Keratinocyte (primary cell): ENCODE results near the gene PHAF1. TPM values are rescaled to one million over a fixed set of nuclear protein-coding genes. Genes with fewer than 3 reads are reported as not detected.

ENCODE experiments used
- DNase-seq: peaks from one replicate; pipeline ENCODE4 v3.0.0-alpha.2; 2011; ENCODE audit warnings: low read depth, missing footprints, low spot score
- FAIRE-seq: peaks from 2 replicates; lab custom pipeline; 2011; peaks lifted over from hg19 to GRCh38; lab: Jason Lieb, UNC
- H2AFZ ChIP-seq: 2 replicates; pipeline ENCODE4 v1.6.0; 2012; ENCODE audit warnings: low read length, control low read depth, inconsistent platforms; ENCODE audit not compliant: control insufficient read depth
- H3K27ac ChIP-seq: 2 replicates; pipeline ENCODE4 v1.5.1; 2011; ENCODE audit warnings: low read length; ENCODE audit not compliant: control insufficient read depth, insufficient read depth
- H3K27me3 ChIP-seq: 3 replicates; pipeline ENCODE4 v1.6.0; 2011; ENCODE audit warnings: low read length; ENCODE audit not compliant: control insufficient read depth, insufficient read depth; ENCODE audit errors: extremely low read depth
- H3K36me3 ChIP-seq, 2 experiments: 2 replicates in 1 of 2; 3 replicates in 1 of 2; pipeline ENCODE4 v1.5.1; 2011; ENCODE audit warnings: low read length in 2 of 2, mild to moderate bottlenecking in 1 of 2; ENCODE audit not compliant: control insufficient read depth in 2 of 2, insufficient read depth in 2 of 2; ENCODE audit errors: extremely low read depth in 1 of 2
- H3K4me1 ChIP-seq: 3 replicates; pipeline ENCODE4 v1.5.1; 2011; ENCODE audit warnings: low read length; ENCODE audit not compliant: control insufficient read depth, insufficient read depth; ENCODE audit errors: extremely low read depth
- H3K4me2 ChIP-seq: 3 replicates; pipeline ENCODE4 v1.6.0; 2011; ENCODE audit warnings: low read depth, low read length; ENCODE audit not compliant: control insufficient read depth, insufficient read depth; ENCODE audit errors: extremely low read depth
- H3K4me3 ChIP-seq, 3 experiments: fragments of 200-600 bp in 1 of 3; sonication (generic) in 1 of 3; 2 replicates in 2 of 3; 3 replicates in 1 of 3; pipeline ENCODE4 v1.5.1; 2011 to 2016; ENCODE audit warnings: low read length in 3 of 3, mild to moderate bottlenecking in 3 of 3, control low read depth in 2 of 3, inconsistent platforms in 1 of 3, low read depth in 1 of 3, mixed read lengths in 1 of 3, mixed run types in 1 of 3, moderate library complexity in 1 of 3; ENCODE audit not compliant: control insufficient read depth in 2 of 3, insufficient read depth in 2 of 3; ENCODE audit errors: extremely low read depth in 1 of 3
- H3K79me2 ChIP-seq: 2 replicates; pipeline ENCODE4 v1.6.0; 2012; ENCODE audit warnings: low read length; ENCODE audit not compliant: control insufficient read depth, insufficient read depth
- H3K9ac ChIP-seq: 3 replicates; pipeline ENCODE4 v1.6.0; 2011; ENCODE audit warnings: low read length; ENCODE audit not compliant: control insufficient read depth, insufficient read depth; ENCODE audit errors: extremely low read depth
- H3K9me1 ChIP-seq: 3 replicates; pipeline ENCODE4 v1.6.0; 2011; ENCODE audit warnings: low read length; ENCODE audit not compliant: control insufficient read depth, insufficient read depth; ENCODE audit errors: extremely low read depth
- H3K9me3 ChIP-seq: 2 replicates; pipeline ENCODE4 v1.5.1; 2012; ENCODE audit warnings: low read depth, low read length; ENCODE audit not compliant: control insufficient read depth
- H4K20me1 ChIP-seq: 3 replicates; pipeline ENCODE4 v1.6.0; 2011; ENCODE audit warnings: low read length; ENCODE audit not compliant: control insufficient read depth, insufficient read depth; ENCODE audit errors: extremely low read depth
- CTCF ChIP-seq, 3 experiments: IDR thresholded peaks in 1 of 3; conservative IDR thresholded peaks in 1 of 3; optimal IDR thresholded peaks in 1 of 3; 2 replicates in 2 of 3; 3 replicates in 1 of 3; pipeline versions ENCODE3 to v1.5.1; 2011; ENCODE audit warnings: low read length in 3 of 3, mild to moderate bottlenecking in 3 of 3, moderate library complexity in 2 of 3, control low read depth in 1 of 3, inconsistent platforms in 1 of 3; ENCODE audit not compliant: insufficient read depth in 2 of 3; ENCODE audit errors: extremely low read depth in 1 of 3
- EZH2 ChIP-seq: IDR thresholded peaks from one replicate; pipeline ENCODE4 v1.6.1; 2012; ENCODE audit warnings: inconsistent platforms, mild to moderate bottlenecking, low read length, moderate library complexity
- dilution Hi-C: fragments of 300-500 bp; cut with MboI; formaldehyde crosslinking; loops from one replicate; pipeline ENCODE4 v1.7.0; 2020; ENCODE audit warnings: low sequenced_read_pairs; ENCODE audit not compliant: extremely low pct_ligation_motif_present
- polyA plus RNA-seq, 5 experiments: library from polyadenylated mRNA; depleted of rRNA in 3 of 5; stranded (reverse) in 3 of 5; stranded (forward) in 1 of 5; unstranded in 1 of 5; fragments of >200 nt; gene quantifications; 1 replicate in 1 of 5; 2 replicates in 3 of 5; 3 replicates in 1 of 5; pipeline versions ENCODE4 v1.2.1 to v1.2.3, GENCODE V29; 2011 to 2012; ENCODE audit warnings: missing spikeins in 2 of 5, low read depth in 1 of 5, low replicate concordance in 1 of 5

Gene PHAF1
- polyA plus RNA-seq, 1 donor (not counting 4 experiments of a cell fraction or from before 2014, with no cell fraction given) = 26.7 TPM

- peaks cover 34 to 38% of the 10 kb centered on the region in 2 experiments for H3K36me3 ChIP-seq
- no peak overlapping the region for H3K4me2 ChIP-seq
- TF ChIP-seq CTCF (optimal IDR thresholded peaks at IDR 0.05 in 1 of 3, IDR thresholded peaks at IDR 0.05 in 1 of 3, conservative IDR thresholded peaks at IDR 0.05 in 1 of 3; ENCODE audit: extremely low read depth in 1 of 3, insufficient read depth in 2 of 3, low read length in 3 of 3) (no peak), EZH2 (no peak)
- dilution Hi-C loops = no loop called here
- H4K20me1 ChIP-seq = no peaks in the 10 kb centered on the region
- peaks cover 14% of the 10 kb centered on the region for H3K4me1 ChIP-seq
- no peaks in the 10 kb centered on the region for H3K9me3 ChIP-seq
- H3K79me2 ChIP-seq = no peaks in the 10 kb centered on the region
- no peaks in the 10 kb centered on the region for H3K9me1 ChIP-seq
- no peak overlapping the region for H3K4me3 ChIP-seq
- no peak for DNase-seq
- no peak overlapping the region for H3K27ac ChIP-seq
- H3K27me3 ChIP-seq = no peaks in the 10 kb centered on the region
- no peak overlapping the region for H3K9ac ChIP-seq
- no peak overlapping the region for H2AFZ ChIP-seq
- no peak for FAIRE-seq
Observed at GRCh38 chr16:67148656-67149275, 39.0 kb downstream of the PHAF1 start.

GRCh38 chr16:67149276-67150046 is 39.7 kb downstream of the PHAF1 start:
- peaks cover under 1% of the 10 kb centered on the region for H4K20me1 ChIP-seq
- H3K9ac ChIP-seq = no peak overlapping the region
- no peaks in the 10 kb centered on the region for H3K9me1 ChIP-seq
- no peak overlapping the region for H3K4me3 ChIP-seq
- H2AFZ ChIP-seq = no peak overlapping the region
- no peak for TF ChIP-seq EZH2
- TF ChIP-seq CTCF (optimal IDR thresholded peaks at IDR 0.05 in 1 of 3, IDR thresholded peaks at IDR 0.05 in 1 of 3, conservative IDR thresholded peaks at IDR 0.05 in 1 of 3; ENCODE audit: extremely low read depth in 1 of 3, insufficient read depth in 2 of 3, low read length in 3 of 3) = no peak
- no peaks in the 10 kb centered on the region for H3K27me3 ChIP-seq
- H3K4me1 ChIP-seq = peaks cover 14% of the 10 kb centered on the region
- no peak overlapping the region for H3K27ac ChIP-seq
- no peaks in the 10 kb centered on the region for H3K9me3 ChIP-seq
- no peak overlapping the region for H3K4me2 ChIP-seq
- peaks cover 27 to 37% of the 10 kb centered on the region in 2 experiments for H3K36me3 ChIP-seq
- DNase-seq (no peak), FAIRE-seq (no peak)
- dilution Hi-C loops = no loop called here
- H3K79me2 ChIP-seq = no peaks in the 10 kb centered on the region
